HG02885 (cell line): ENCODE data around the gene LPP.

ENCODE experiments used
- ATAC-seq: cut with Tn5 transposase; IDR thresholded peaks from one replicate; pipeline ENCODE4 v1.9.1; 2021; ENCODE audit warnings: mild to moderate bottlenecking; ENCODE audit not compliant: unreplicated experiment, poor library complexity

The LPP gene

DNA sequence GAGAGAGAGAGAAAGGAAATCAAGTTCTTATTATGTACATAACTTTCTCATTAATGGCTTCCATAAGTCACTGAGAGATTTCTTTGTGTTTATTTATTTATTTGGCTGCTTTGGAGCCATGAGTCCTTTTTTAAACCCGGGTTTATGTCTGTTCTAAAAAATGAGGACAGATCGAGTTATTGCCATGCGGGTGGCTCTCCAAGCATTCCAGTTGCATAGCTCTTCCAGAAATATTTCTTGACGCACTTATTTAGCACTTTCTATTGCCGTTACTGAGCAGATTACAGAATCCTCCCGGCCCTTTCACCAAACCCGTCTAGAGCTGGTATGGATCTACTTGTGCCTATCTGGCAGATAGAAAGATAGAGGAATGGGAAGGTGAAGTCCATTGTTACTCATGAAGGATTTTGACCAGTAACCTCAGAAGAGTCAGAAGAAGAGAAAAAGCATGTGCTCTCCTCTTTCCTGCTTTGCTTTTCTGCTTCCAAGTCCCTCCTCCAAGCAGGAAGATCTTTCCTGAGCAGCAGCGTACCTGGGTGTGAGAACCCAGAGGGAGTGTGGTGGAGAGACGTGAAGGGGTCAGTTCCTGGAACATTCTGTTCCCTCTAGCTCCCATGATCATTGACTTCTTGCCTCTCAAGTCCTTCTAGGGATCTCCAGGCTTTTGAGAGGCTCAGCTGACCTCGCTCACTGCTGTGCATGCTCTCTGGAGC is 112.8 kb downstream of the LPP start:
- no peak for ATAC-seq

DNA sequence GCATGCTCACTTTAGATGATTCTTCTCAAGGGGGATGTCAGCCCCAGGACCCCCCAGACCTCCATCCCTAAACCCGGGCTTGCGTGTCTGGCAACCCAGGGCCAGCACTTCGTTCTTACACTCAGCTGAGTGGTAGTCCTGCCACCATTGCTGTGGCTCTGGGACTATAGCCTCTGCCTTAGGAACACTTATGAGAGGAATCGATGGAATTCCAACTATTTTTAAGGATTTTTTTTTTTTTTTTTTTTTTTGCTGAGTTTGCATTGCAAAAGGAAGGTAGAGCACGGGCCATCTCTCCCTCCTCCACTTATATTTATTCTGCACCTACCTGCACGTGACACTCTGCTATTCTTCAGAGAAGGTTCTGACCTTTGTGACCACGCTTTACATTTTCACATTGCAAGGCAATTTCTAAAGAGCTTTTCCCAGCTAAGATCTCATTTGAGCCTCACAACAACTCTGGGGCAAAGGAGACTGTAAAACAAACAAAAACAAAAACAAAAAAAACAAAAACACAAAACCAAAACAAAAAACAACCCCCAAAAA is 113.9 kb downstream of the LPP start:
- no peak for ATAC-seq

DNA sequence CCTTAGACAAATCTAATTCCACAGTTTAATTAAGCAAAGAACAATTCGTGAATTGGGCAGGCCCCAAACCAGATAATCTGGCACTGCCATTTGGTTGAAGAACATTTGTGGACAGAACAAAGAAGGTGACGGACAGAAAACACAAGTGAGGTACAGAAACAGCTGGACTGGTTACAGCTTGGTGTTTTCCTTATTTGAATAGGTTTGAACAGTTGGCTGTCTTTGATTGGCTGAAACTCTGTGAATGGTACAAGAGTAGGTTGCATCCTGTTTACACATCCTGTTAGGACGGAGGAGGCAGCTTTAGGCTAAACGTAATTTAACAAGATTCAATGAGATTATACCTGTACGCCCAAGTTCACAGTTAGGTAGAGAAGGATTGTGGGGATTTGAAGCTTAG is 114.4 kb downstream of the LPP start:
- no peak for ATAC-seq

DNA sequence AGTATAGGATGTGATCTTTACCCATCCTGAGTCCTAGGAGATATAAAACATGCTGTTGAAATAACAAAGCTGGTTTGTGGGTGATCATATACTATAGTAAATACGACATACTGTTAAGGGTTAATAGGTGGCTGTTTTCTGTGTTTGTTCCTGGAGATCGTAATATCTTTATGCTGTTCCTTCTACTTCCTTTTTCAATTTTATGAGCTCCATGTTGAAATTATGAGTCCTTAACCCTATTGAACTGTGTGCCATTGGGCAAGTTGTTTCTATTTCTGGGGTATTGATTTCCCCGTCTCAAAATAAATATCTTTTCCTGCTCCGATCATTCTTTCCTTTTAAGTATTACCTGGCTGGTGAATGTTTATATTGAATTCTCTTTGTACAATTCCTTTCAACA is 115.1 kb downstream of the LPP start:
- ATAC-seq, result no peak

DNA sequence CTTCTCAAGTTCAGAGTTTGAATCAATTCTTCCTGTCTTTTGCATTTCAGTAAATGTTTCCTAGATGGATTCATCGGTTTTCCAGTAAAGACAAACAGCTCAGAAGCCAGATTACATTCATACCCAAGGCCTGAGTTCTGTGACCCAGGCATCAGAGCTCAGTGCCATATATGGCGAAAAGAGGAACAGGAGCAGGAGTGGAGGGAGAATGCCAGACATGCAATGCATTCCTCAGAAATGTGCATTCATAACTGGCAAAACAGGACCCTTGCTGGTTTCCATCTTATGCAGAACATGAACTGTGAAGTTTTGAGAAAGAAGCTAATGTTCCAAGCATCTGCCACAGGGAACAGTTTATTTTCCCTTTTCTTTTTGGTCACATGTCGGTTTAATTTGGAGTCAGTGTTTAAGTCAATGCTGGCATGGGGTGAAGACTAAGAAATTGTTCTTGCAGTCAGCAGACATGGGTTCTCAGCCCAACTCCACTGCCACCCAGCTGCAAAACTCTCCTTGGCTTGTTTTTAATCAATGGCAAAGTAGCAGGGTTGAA is 116.5 kb downstream of the LPP start:
- ATAC-seq, result no peak

DNA sequence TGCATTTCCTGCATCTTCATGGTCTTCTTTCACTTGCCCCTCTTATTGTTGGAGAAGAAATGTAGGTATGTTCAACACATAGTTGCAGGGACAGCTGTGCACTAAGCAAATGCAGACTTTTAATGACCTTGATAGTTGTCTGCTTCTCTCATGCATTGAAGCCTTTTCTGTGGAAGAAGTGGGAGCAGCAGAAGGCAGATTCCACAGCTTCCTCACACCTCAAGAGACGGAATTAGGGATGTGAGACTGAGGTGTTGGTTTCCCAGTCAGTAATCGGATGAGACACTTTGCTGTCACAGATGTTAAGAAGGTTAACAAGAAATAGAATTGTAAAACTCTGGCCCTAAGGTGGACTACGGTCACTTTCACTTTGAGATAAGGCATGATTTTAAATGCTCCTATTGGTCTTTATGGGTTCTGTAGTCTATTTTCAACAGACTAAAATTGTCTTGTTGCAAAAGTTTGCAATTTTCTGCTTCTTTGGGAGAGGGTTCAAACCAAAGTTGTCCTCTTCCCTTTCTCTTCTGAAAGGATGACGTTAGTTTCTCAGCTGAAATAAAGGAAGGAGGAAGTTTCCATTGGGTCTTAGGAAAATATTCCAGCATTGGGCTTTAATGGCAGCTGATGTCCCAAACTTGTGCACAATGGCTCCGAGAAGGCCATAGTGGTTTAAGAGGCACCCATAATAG is 117.4 kb downstream of the LPP start:
- ATAC-seq, result no peak

DNA sequence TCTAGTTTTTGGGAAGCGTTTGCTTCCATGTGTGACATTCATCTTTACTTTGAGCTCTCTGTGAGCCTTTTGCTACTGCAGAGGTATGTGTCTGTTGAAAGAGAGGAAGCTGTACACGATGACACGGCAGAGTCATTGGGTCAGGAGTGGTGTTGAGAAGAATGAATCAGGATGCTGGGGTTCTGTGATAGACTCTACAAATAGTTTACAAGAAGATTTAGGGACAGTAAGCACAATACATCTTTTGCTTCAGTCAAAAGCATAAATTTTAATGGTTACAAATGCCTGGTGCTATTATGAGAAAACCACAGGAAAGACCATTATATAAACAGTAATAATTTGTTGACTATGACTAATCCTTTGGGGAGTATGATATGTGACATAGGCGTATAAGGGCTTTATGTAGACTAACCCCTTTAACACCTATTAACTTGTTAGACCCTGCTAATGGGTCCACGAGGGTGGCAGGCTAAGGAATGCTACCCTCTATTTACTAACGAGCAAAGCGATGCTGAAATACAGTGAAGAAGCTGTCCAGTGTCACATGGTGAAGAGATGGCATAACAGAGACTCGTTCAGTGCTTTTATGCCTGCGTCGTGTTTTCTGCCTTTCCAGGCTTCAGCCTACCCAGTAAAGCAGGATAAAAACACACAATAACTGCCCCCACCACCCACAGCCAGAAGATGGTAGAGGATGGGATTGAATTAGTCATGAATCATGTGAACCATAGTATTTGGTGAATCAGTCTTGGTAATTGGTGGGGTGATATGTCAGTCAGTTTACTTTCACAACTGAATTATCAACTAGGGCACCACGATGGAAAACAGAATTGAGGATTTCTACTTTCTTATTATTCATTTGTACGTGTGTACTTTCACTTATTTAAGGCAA is 118.8 kb downstream of the LPP start:
- no peak for ATAC-seq

DNA sequence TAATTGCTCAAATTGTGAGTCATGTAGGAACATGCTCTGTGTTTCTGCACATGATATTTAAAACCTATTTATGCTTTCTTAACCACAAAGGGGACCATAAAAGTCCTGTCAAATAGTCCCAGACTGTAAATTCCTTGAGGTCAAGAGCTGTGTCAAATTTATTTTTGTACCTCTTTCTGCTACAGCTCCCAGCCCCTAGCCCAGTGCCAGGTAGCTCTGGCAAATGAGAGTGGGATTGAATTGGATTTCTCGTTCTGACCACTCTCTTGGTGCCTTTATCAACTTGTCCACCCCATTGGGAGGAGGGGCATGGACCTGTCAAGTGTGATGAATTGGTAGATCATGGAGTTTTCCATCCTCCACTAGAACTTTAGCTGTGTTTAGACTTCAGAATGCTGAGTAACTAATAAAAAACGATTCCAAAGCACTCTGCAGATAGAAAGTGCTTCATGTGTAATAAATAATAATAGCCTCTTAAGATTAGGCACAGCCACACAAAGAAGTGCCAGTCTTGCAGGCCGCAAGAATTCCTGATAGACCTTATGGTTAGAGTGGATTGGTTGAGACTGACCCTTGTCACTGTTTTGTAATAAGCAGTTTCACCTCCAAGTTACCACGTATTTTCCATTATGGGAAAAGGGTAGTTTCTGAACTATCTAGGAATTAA is 120.4 kb downstream of the LPP start:
- no peak for ATAC-seq

DNA sequence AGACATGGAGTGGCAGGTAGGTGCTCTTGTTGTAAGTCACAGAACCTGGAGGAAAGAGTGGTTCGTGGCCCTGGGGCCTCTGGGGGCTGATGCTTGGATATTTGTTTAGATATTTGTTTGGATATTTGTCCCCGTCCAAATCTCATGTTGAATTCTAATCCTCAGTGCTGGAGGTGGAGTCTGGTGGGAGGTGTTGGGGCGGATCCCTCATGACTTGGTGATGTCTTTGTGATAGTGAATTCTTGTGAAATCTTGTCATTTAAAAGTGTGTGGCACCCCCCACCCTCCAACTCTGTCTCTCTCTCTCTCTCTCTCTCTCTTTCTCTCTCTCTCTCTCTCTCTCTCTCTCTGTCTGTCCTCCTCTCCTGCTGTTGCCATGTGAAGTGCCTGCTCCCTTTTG is 122.4 kb downstream of the LPP start:
- ATAC-seq, result no peak

DNA sequence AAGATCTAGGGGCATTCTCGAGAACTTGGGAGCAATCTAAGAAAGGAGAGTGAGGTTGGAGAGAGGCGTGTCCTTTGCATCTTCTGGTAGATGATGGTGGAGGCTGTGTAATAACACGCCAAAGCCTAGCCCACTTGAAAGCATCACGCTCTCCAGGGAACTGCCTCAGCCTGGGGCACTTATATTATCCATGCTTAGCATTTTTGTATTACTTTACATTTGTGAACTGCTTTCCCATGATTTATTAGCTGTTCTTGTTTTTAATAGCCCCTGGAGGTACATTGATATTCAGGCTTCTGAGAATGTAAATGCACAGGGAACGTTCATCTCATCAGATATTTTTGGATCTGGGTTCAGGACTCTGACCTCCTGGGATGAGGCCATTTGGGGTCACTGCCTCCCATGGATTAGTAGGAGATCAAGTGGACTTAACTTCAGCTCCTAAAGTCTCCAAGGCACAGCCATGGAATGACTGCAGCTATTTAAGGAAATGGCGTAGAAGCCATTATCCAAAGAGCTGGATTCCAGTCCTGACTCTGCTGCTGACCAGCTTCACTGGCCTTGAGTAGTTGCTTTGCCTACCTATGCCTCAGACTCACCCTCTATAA is 124.9 kb downstream of the LPP start:
- ATAC-seq, result no peak

DNA sequence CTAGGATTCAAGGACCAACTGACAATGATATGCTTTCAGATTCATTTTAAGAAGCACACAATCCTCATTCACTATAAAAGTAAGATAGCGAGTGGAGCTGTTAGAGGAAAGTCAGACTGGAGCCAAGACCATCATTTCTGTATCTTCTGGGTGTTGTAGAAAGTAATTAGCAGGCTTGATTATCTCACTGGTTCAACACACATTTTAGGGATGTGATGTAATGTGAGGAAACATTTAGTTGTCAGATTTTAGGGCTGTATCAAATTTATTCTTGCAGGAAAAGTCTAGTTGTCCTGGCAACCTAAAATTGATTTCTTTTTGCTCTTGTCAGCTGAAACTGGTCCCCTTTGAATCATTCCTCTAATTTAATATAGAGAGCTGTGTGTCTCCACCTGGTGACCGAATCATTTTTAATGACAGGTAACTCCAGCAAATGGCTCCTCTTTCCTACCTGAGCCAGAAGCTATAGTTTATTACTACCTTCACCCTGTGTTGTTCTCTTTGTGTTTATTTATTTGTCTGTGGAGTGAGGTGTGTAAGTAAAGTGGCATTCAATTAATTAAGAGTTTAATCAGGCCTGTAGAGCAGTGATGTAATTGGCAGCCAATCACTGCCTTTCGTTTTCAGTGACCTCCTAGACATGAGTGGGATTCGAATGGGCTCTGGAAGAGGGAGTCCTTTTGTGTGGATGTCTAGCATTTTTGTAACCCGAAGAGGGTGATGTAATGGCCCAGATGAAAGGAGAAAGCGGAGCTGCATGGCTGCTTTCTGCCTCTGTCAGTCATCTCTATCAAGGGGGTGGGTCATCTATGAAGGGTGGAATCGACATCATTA is 125.8 kb downstream of the LPP start:
- no peak for ATAC-seq

DNA sequence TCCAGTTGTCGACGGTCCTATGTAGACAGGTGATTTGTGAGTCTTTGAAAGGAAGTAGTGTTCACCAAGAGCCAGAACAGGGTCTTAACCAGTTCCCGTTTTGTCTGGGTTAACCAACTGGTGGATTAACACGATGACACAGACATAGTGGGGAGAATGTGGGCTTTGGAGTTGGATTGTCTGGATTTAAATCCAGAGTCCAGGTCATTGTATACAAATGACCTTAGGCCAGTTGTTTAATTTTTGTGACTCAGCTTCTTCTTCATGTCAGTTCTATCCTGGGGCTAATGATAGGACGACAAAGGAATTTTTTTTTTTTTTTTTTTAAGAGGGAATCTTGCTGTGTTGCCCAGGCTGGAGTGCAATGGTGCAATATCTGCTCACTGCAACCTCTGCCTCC is 126.7 kb downstream of the LPP start:
- no peak for ATAC-seq

DNA sequence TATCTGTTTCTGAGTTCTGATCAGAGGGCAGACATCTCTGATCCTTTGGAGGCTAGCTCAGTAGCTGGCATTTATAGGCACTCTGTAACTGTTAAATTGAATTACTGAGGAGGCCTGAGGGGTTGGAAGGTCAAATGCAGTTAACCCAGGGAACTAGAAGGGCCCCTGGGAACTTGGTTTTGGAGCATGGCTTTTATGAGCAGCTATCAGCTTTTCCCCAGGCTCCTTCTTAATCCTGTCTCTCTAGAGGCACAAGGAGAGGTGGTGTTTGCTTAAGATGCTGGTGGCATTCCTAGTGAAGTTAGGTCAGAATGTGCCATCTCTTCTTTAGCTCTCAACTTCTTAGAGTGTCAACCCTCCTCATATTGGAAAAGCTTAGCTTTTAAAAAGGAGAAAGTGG is 128.9 kb downstream of the LPP start:
- no peak for ATAC-seq

DNA sequence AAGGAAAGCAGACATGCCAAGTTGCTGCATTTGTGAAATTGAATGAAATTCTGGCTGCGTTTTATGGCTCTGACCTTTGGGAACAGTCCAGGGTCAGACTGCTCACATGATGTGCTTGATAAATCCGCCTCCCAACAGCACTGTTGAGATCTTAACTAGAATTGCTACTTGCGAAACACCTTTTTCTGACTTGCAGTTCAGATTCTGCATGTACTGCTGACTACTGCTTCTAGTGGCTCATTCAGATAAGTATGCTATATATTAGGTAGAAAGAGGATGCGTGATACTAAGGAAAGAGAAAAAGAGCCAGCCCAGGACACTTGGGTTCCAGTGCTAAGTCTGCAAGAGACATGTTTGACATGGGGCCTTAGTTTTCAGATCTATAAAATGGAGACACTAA is 129.4 kb downstream of the LPP start:
- ATAC-seq, result no peak

DNA sequence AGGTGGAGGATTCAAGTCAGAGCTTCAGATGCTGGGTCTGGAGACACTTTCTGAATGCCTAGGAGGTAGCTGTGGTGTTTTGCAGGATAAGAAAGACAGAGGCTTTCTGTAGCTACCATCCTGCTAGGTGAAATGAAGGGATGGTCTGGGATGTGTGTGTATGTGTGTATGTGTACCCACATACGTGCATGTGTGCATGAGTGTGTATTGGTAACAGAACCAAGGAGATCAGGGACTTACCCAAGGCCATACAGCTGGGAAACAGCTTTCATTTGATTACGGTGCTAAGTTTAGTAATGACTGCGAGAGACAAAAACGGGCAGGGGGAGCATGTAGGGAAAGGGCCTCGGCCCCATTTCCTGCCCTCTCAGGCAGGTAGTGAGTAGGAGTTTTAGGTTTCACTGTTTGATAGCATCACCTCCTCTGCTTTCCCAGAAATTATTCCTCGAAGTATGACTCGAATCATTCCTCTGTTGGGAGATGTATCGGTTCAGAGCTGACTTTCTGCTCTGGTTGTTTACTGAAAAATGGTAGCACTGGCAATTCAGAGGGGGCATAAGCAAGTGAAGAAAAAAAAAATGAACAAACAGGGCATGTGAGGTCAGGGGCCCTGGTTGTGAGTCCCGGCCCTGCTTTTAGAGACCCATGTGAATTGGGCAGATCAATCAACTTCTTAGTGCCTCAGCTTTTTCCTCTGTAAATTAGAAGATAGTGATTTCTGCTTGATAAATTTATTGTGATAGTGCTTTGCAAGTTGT is 130.7 kb downstream of the LPP start:
- no peak for ATAC-seq

DNA sequence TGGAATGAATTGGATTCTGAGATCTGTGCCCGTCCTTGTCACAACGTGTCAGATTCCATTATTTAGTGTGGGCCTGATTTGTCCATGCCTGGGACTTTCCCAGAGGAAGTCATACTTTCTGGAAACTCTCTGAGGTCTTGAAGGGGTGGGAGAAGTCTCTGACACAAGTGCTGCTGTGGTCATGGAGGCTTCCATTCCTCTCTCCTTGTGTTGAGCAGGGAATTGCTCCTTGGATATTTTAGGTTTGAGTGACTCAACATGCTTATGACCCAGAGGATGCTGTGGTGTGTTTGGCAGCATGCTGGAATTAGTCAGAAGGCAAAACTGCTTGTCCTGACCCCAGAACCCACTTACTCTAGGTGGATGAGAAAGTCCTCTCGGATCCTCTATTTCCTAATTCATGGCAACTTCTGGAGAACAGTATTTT is 132.1 kb downstream of the LPP start:
- ATAC-seq, result no peak

DNA sequence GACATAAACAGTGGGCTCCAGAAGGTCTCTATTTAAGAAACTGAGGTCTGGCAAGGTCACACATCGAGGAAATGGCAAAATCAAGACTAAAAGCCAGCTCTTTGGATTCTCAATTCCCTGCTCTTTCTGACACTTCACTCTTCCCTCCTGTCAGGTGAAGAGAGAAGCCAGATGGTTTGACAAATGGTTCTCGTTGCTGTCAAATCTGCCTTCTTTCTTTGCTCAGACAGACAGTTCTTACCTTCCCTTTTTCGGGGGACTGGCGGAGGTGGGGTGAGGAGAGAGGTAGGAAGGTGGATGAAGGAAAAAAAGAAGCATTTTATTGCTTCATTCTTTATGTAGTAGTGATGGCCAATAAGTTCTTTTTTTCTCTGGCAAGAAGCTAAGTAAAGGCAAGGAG is 133.4 kb downstream of the LPP start:
- no peak for ATAC-seq
